Neural cell (in vitro differentiated cells): ENCODE data around the gene TNF.

Experiments used
- EZH2 ChIP-seq: fragments of 200-600, 300-800 bp; shearing (Covaris generic), sonication (generic); IDR thresholded peaks from 2 replicates; pipeline ENCODE4 v1.6.1; 2014; ENCODE audit warnings: antibody characterized with exemption, low read length, borderline replicate concordance, mild to moderate bottlenecking; ENCODE audit not compliant: insufficient read depth, poor library complexity, severe bottlenecking
- MXI1 ChIP-seq: fragments of 450-650 bp; conservative IDR thresholded peaks from 2 replicates; pipeline ENCODE4 v1.6.1; 2014; ENCODE audit warnings: antibody characterized with exemption, mild to moderate bottlenecking; ENCODE audit not compliant: poor library complexity, severe bottlenecking
- POLR2AphosphoS5 ChIP-seq: IDR thresholded peaks from 2 replicates; pipeline ENCODE4 v1.6.1; 2012
- SMC3 ChIP-seq: fragments of 450-650 bp; conservative IDR thresholded peaks from 2 replicates; pipeline ENCODE4 v1.6.1; 2014; ENCODE audit warnings: antibody characterized with exemption, mild to moderate bottlenecking, moderate library complexity; ENCODE audit not compliant: poor library complexity
- TAF1 ChIP-seq: IDR thresholded peaks from 2 replicates; pipeline ENCODE4 v1.6.1; 2012; ENCODE audit warnings: low read depth
- TF ChIP-seq, protein P1 (sequence below): fragments of 450-650 bp; IDR thresholded peaks from 2 replicates; pipeline ENCODE4 v1.5.1; 2014; ENCODE audit warnings: antibody characterized with exemption, mild to moderate bottlenecking, moderate library complexity; ENCODE audit not compliant: poor library complexity, severe bottlenecking

DNA sequence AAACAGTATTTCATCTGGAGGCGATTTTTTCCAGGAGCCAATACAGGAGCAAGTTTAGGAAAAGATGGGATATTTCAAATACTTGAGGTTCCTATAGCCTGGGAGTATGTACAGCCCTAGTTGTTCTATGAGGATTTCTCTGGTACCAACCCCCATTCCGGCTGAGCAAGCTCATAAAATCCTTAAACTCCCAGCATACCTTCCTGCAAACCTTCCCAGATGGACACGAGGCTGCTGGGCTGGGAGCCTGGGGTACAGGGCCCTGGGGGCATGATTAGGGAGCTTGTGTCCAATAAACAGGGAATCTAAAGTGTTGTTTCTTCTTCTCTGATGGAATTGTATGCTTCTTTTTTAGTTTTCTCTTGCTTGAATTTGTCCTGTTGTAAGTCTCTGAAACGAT is 46.6 kb downstream of the TNF start:
- TF ChIP-seq, protein P1, sequence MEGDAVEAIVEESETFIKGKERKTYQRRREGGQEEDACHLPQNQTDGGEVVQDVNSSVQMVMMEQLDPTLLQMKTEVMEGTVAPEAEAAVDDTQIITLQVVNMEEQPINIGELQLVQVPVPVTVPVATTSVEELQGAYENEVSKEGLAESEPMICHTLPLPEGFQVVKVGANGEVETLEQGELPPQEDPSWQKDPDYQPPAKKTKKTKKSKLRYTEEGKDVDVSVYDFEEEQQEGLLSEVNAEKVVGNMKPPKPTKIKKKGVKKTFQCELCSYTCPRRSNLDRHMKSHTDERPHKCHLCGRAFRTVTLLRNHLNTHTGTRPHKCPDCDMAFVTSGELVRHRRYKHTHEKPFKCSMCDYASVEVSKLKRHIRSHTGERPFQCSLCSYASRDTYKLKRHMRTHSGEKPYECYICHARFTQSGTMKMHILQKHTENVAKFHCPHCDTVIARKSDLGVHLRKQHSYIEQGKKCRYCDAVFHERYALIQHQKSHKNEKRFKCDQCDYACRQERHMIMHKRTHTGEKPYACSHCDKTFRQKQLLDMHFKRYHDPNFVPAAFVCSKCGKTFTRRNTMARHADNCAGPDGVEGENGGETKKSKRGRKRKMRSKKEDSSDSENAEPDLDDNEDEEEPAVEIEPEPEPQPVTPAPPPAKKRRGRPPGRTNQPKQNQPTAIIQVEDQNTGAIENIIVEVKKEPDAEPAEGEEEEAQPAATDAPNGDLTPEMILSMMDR: no peak
- TF ChIP-seq TAF1 (no peak), MXI1 (no peak), POLR2AphosphoS5 (no peak), EZH2 (no peak), SMC3 (no peak)
